A549 (cell line): Measurements from ENCODE around the gene MYO15B. TPM values are rescaled to one million over a fixed set of nuclear protein-coding genes. Genes with fewer than 3 reads are reported as not detected.
A peak's percentile ranks its signal among the peaks of the same experiment; 100 is the strongest.

Experiments
- ATAC-seq, 2 experiments: fragments of 200-7000 bp in 1 of 2; fragments of >200 bp in 1 of 2; cut with Nextera tagmentation in 1 of 2; cut with Tn5 transposase in 1 of 2; 3 replicates each; pipeline versions ENCODE4 v1.8.0 to v1.9.1; 2018 to 2020; ENCODE audit warnings: mild to moderate bottlenecking in 1 of 2, moderate library complexity in 1 of 2
- CTCF ChIA-PET: fragments of 300-600 bp; sonication (Branson Sonifier 250); formaldehyde crosslinking; extraction: SDS; loops from one replicate; lab custom pipeline; 2021; ENCODE audit warnings: antibody characterized with exemption, inconsistent platforms; lab: Yijun Ruan, JAX
- POLR2A ChIA-PET: fragments of 350-600 bp; formaldehyde crosslinking; extraction: SDS; loops from one replicate; lab custom pipeline; 2021; ENCODE audit warnings: antibody characterized with exemption, inconsistent platforms; lab: Yijun Ruan, JAX
- DNase-seq, 2 experiments: peaks; one replicate each; pipeline versions ENCODE4 v3.0.0 to v3.0.0-alpha.2; 2011 to 2016; ENCODE audit warnings: low read depth in 1 of 2, low spot score in 1 of 2
- FAIRE-seq: peaks from 2 replicates; lab custom pipeline; 2011; peaks lifted over from hg19 to GRCh38; lab: Jason Lieb, UNC
- H3K27ac ChIP-seq, 2 experiments: fragments of >200 bp; sonication (Bioruptor Twin); formaldehyde crosslinking; 3 replicates each; pipeline ENCODE4 v1.5.1; 2016 to 2017
- H3K4me1 ChIP-seq: fragments of >200 bp; sonication (Bioruptor Twin); formaldehyde crosslinking; 3 replicates; pipeline ENCODE4 v1.6.1; 2016
- H3K4me2 ChIP-seq: fragments of >200 bp; sonication (Bioruptor Twin); formaldehyde crosslinking; 3 replicates; pipeline ENCODE4 v1.6.1; 2016
- H3K4me3 ChIP-seq: fragments of >200 bp; sonication (Bioruptor Twin); formaldehyde crosslinking; 3 replicates; pipeline ENCODE4 v1.5.1; 2016
- H3K9me3 ChIP-seq: fragments of >200 bp; sonication (Bioruptor Twin); formaldehyde crosslinking; 3 replicates; pipeline ENCODE4 v1.6.1; 2016
- ATOH8 ChIP-seq: fragments of 250-450 bp; sonication (Bioruptor Pico); IDR thresholded peaks from 2 replicates; pipeline ENCODE4 v1.5.0; 2020; ENCODE audit warnings: low read depth, mild to moderate bottlenecking, moderate library complexity
- BCL3 ChIP-seq: fragments of >200 bp; sonication (Bioruptor Twin); formaldehyde crosslinking; IDR thresholded peaks from 3 replicates; pipeline ENCODE4 v1.6.1; 2016
- BHLHE40 ChIP-seq: IDR thresholded peaks from 2 replicates; pipeline ENCODE4 v1.6.1; 2012; ENCODE audit warnings: low read depth, low read length, inconsistent platforms
- CEBPB ChIP-seq, 2 experiments: fragments of >200 bp in 1 of 2; sonication (Bioruptor Twin) in 1 of 2; formaldehyde crosslinking in 1 of 2; IDR thresholded peaks; 2 replicates each; pipeline ENCODE4 v1.6.1; 2012 to 2016
- CHD2 ChIP-seq: fragments of 150-350 bp; IDR thresholded peaks from 2 replicates; pipeline ENCODE4 v1.6.1; 2014; ENCODE audit warnings: low read length; ENCODE audit not compliant: partially characterized antibody
- CTCF ChIP-seq: fragments of >200 bp; sonication (Bioruptor Twin); formaldehyde crosslinking; IDR thresholded peaks from 3 replicates; pipeline ENCODE4 v1.5.1; 2016
- EHMT2 ChIP-seq: fragments of 200-600 bp; sonication (generic); IDR thresholded peaks from 2 replicates; pipeline ENCODE4 v1.6.1; 2016; ENCODE audit warnings: antibody characterized with exemption, low read depth, mild to moderate bottlenecking, moderate library complexity
- FOSL2 ChIP-seq, 2 experiments: fragments of 450-650 bp in 1 of 2; fragments of >200 bp in 1 of 2; sonication (Bioruptor Twin) in 1 of 2; formaldehyde crosslinking; IDR thresholded peaks; 2 replicates each; pipeline versions ENCODE4 v1.5.0 to v1.6.1; 2016 to 2020; ENCODE audit warnings: mild to moderate bottlenecking in 1 of 2, moderate library complexity in 1 of 2
- JUNB ChIP-seq: fragments of >200 bp; sonication (Bioruptor Twin); formaldehyde crosslinking; IDR thresholded peaks from 2 replicates; pipeline ENCODE4 v1.6.1; 2016
- PBX3 ChIP-seq: IDR thresholded peaks from 2 replicates; pipeline ENCODE4 v1.6.1; 2012
- POLR2AphosphoS2 ChIP-seq: conservative IDR thresholded peaks from 2 replicates; pipeline ENCODE4 v1.6.1; 2012; ENCODE audit warnings: low read length, improper control_type of control experiment, inconsistent platforms
- RAD21 ChIP-seq, 2 experiments: fragments of >200 bp in 1 of 2; sonication (Bioruptor Twin) in 1 of 2; formaldehyde crosslinking in 1 of 2; IDR thresholded peaks in 1 of 2; conservative IDR thresholded peaks in 1 of 2; 2 replicates in 1 of 2; 3 replicates in 1 of 2; pipeline ENCODE4 v1.6.1; 2012 to 2018; ENCODE audit warnings: inconsistent platforms in 1 of 2
- RARB ChIP-seq: fragments of 250-450 bp; sonication (Bioruptor Pico); IDR thresholded peaks from 2 replicates; pipeline ENCODE4 v1.8.0; 2021; ENCODE audit warnings: mild to moderate bottlenecking, moderate library complexity
- RFX5 ChIP-seq: fragments of 450-650 bp; IDR thresholded peaks from 2 replicates; pipeline ENCODE4 v1.7.1; 2014; ENCODE audit warnings: antibody characterized with exemption, mild to moderate bottlenecking, moderate library complexity
- RNF2 ChIP-seq: fragments of 200-600 bp; sonication (generic); IDR thresholded peaks from 2 replicates; pipeline ENCODE4 v1.6.1; 2016; ENCODE audit warnings: low read depth, mild to moderate bottlenecking, antibody characterized with exemption, moderate library complexity, borderline replicate concordance
- SMC3 ChIP-seq: fragments of >200 bp; sonication (Bioruptor Twin); formaldehyde crosslinking; IDR thresholded peaks from 3 replicates; pipeline ENCODE4 v1.6.1; 2018; ENCODE audit warnings: inconsistent platforms
- ZC3H11A ChIP-seq: fragments of 450-650 bp; IDR thresholded peaks from 2 replicates; pipeline ENCODE4 v1.6.1; 2014; ENCODE audit warnings: antibody characterized with exemption, mild to moderate bottlenecking
- WGBS: methylation state at CpG from one replicate; pipeline ENCODE4 v1.1.6; 2017; ENCODE audit errors: missing lambda C conversion rate; 5-methylcytosine and 5-hydroxymethylcytosine counted together
- polyA plus RNA-seq, 4 experiments: library from polyadenylated mRNA; depleted of rRNA in 3 of 4; stranded (reverse); fragments of >200 nt; fragmentation: RNase III in 1 of 4; extraction: RNeasy Plus Mini Kit Qiagen cat#74134 plus additional on column Dnase treatment in 1 of 4; gene quantifications; 2 replicates in 3 of 4; 3 replicates in 1 of 4; pipeline ENCODE4 v1.2.3, GENCODE V29; 2011 to 2017
- TF ChIP-seq, protein P1 (sequence below): fragments of 250-450 bp; sonication (Bioruptor Pico); IDR thresholded peaks from 2 replicates; pipeline ENCODE4 v1.5.0; 2021; ENCODE audit warnings: mild to moderate bottlenecking, moderate library complexity, borderline replicate concordance
- TF ChIP-seq, protein P2 (sequence below): IDR thresholded peaks from 2 replicates; pipeline ENCODE4 v1.6.1; 2012; ENCODE audit warnings: low read depth, borderline replicate concordance
- TF ChIP-seq, protein P3 (sequence below): IDR thresholded peaks from 2 replicates; pipeline ENCODE4 v1.6.1; 2012

Gene MYO15B
- polyA plus RNA-seq, 2 of the 4 experiments (the other 2 are of a cell fraction): 12.4 to 33.9 TPM

- TF ChIP-seq, protein P1, sequence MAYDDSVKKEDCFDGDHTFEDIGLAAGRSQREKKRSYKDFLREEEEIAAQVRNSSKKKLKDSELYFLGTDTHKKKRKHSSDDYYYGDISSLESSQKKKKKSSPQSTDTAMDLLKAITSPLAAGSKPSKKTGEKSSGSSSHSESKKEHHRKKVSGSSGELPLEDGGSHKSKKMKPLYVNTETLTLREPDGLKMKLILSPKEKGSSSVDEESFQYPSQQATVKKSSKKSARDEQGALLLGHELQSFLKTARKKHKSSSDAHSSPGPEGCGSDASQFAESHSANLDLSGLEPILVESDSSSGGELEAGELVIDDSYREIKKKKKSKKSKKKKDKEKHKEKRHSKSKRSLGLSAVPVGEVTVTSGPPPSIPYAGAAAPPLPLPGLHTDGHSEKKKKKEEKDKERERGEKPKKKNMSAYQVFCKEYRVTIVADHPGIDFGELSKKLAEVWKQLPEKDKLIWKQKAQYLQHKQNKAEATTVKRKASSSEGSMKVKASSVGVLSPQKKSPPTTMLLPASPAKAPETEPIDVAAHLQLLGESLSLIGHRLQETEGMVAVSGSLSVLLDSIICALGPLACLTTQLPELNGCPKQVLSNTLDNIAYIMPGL (CRISPR knock-in tag): no peak
- TF ChIP-seq POLR2AphosphoS2: no peak
- TF ChIP-seq, protein P2, sequence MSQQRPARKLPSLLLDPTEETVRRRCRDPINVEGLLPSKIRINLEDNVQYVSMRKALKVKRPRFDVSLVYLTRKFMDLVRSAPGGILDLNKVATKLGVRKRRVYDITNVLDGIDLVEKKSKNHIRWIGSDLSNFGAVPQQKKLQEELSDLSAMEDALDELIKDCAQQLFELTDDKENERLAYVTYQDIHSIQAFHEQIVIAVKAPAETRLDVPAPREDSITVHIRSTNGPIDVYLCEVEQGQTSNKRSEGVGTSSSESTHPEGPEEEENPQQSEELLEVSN: no peak
- TF ChIP-seq, all 56 proteins: peak for 0
Measured at GRCh38 chr17:75650874-75651273, 63.3 kb downstream of the MYO15B start (continued).

- no peak overlapping the region for H3K4me2 ChIP-seq
- H3K9me3 ChIP-seq: no peaks in the 10 kb centered on the region
- TF ChIP-seq BCL3: no peak
- TF ChIP-seq CHD2: no peak
- no peak for TF ChIP-seq CTCF
- TF ChIP-seq FOSL2 (IDR thresholded peaks at IDR 0.05): no peak
- no peak for TF ChIP-seq FOSL2 (CRISPR knock-in tag; IDR thresholded peaks at IDR 0.05)
- DNase-seq (no peak), ATAC-seq (no peak; a peak in 1 of 6 replicates), FAIRE-seq (no peak)
- WGBS: 94% methylated on average over 5 of the region's 5 CpGs
- H3K4me3 ChIP-seq: no peak overlapping the region
- ChIA-PET CTCF (interaction anchor here (0.9 to 51.3 kb wide), 13 partner anchors 6 to 136 kb away, joined by 3 to 2254 read pairs (median 8); partner anchors contain the start of genes GALK1, ITGB4, RECQL5 and SAP30BP), POLR2A (interaction anchor here (0.5 kb wide), 1 partner anchor 375 kb away, joined by 3 read pairs; no protein-coding TSS in a partner anchor)
- H3K4me1 ChIP-seq: peaks cover 2% of the 10 kb centered on the region; the same call in 2 of the 3 replicates
- H3K27ac ChIP-seq: 0 out of 6 replicates have a peak overlapping the region, but pooled peaks of 1 of the 2 experiments have one; percentile 11
Measured at GRCh38 chr17:75652341-75652740, 64.7 kb downstream of the MYO15B start.

DNA sequence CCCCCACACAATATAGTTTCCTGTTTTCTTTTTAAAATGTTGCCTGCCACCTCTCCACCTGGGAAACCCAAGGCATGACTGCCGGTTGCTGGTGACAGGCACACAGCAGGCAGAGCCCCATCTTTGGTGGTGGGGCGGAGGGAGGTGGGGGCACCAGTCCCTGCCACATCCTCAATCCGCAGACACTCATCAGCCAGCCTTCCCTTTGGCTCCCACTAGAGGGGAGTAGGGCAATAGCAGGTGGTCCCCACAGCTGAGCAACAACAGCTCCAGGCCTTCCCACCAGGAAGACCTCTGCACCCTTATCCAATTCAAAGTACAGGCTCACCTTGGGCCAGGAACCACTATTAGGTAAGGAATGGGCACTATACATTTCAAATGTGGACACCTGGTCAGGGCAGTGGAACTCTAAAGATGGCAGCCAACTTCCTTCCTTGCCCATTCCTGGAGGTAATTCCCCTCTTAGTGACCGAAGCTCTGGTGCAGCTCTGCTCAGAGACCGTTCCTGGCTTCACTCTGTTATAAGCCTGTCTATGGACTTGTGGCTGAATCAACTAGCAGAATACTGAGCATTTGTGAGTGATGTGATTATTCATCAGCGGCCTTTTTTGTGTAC is 65.4 kb downstream of the MYO15B start:
- CTCF ChIA-PET: interaction anchor here (0.6 to 51.3 kb wide), 14 partner anchors 7 to 221 kb away, joined by 3 to 2254 read pairs (median 6); partner anchors contain the start of genes GALK1, ITGB4, RECQL5 and SAP30BP
- no peak overlapping the region for H3K4me2 ChIP-seq
- DNase-seq (peak; percentile 58 to 60), FAIRE-seq (peak; percentile 76), ATAC-seq (peak; percentile 86 to 93)
- H3K9me3 ChIP-seq: no peaks in the 10 kb centered on the region
- no peak overlapping the region for H3K4me3 ChIP-seq
- H3K27ac ChIP-seq: 0 out of 6 replicates have a peak overlapping the region, but pooled peaks of 1 of the 2 experiments have one; percentile 11
- WGBS: 85% methylated on average over 6 of the region's 6 CpGs
- POLR2A ChIA-PET: interaction anchor here (0.5 kb wide), 1 partner anchor 375 kb away, joined by 3 read pairs; no protein-coding TSS in a partner anchor
- peak; percentile 55 to 79; a peak in 4 of 5 replicates for TF ChIP-seq RAD21 (conservative IDR thresholded peaks at IDR 0.05 in 1 of 2, IDR thresholded peaks at IDR 0.05 in 1 of 2)
- TF ChIP-seq CTCF: peak; percentile 70
- TF ChIP-seq, protein P3, sequence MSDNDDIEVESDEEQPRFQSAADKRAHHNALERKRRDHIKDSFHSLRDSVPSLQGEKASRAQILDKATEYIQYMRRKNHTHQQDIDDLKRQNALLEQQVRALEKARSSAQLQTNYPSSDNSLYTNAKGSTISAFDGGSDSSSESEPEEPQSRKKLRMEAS: no peak
- no peak for TF ChIP-seq ZC3H11A
- no peak for TF ChIP-seq RARB (CRISPR knock-in tag)
- no peak for TF ChIP-seq EHMT2
- no peak for TF ChIP-seq PBX3
- TF ChIP-seq ATOH8 (CRISPR knock-in tag): no peak
- TF ChIP-seq BHLHE40: no peak
- TF ChIP-seq JUNB: no peak
- TF ChIP-seq RNF2: no peak
- TF ChIP-seq SMC3: peak; percentile 41; the same call in 2 of the 3 replicates
- no peak for TF ChIP-seq CEBPB (IDR thresholded peaks at IDR 0.05)
- no peak for TF ChIP-seq RFX5
- TF ChIP-seq, all 56 proteins: peak for 3
- no peaks in the 10 kb centered on the region for H3K4me1 ChIP-seq
